LNCAP (cell line): ENCODE measurements around the gene RPTOR.

ENCODE experiments used
- TF ChIP-seq, protein P1 (sequence below): fragments of 450-650 bp; IDR thresholded peaks from 2 replicates; pipeline ENCODE4 v1.5.1; 2017; ENCODE audit warnings: mild to moderate bottlenecking

Gene RPTOR

DNA sequence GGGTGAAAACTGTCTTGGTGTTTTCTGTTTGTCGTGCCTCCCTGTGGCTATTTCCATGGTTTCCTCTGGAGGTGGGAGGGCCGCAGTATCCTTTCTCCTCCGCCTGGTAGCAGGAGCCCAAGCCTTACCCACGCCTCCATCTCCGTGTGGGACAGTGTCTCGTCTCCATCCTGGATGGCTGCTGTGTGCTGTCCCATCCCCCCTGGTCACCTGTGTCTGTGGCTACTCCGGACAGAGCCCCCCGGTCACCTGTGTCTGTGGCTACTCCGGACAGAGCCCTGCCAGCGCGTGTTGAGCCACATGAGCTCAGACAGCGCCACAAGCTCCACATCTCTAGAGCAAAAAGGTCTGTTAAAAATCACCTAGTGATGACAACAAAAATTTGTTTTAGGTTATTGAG, 248.8 kb downstream of the RPTOR start:
- TF ChIP-seq, protein P1, sequence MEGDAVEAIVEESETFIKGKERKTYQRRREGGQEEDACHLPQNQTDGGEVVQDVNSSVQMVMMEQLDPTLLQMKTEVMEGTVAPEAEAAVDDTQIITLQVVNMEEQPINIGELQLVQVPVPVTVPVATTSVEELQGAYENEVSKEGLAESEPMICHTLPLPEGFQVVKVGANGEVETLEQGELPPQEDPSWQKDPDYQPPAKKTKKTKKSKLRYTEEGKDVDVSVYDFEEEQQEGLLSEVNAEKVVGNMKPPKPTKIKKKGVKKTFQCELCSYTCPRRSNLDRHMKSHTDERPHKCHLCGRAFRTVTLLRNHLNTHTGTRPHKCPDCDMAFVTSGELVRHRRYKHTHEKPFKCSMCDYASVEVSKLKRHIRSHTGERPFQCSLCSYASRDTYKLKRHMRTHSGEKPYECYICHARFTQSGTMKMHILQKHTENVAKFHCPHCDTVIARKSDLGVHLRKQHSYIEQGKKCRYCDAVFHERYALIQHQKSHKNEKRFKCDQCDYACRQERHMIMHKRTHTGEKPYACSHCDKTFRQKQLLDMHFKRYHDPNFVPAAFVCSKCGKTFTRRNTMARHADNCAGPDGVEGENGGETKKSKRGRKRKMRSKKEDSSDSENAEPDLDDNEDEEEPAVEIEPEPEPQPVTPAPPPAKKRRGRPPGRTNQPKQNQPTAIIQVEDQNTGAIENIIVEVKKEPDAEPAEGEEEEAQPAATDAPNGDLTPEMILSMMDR: no peak

DNA sequence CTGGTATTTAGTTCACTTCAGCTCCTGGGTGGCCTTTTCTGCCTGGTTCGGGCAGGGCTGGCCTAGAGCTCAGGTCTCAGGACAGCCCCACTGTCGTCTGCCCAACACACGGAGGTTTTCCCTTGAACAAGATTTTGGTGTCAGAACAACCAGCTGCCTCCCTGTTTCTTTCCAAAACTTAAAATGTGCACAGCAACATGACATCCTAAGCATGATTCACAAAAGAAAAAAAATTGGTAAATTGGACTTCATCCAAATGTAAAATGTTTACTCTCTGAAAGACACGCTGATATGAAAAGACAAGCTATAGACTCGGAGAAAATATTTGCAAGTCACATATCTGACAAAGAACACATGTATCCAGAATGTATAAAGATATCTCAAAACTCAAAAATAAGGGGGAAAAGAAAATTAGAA, 249.2 kb downstream of the RPTOR start:
- TF ChIP-seq, protein P1: no peak

DNA sequence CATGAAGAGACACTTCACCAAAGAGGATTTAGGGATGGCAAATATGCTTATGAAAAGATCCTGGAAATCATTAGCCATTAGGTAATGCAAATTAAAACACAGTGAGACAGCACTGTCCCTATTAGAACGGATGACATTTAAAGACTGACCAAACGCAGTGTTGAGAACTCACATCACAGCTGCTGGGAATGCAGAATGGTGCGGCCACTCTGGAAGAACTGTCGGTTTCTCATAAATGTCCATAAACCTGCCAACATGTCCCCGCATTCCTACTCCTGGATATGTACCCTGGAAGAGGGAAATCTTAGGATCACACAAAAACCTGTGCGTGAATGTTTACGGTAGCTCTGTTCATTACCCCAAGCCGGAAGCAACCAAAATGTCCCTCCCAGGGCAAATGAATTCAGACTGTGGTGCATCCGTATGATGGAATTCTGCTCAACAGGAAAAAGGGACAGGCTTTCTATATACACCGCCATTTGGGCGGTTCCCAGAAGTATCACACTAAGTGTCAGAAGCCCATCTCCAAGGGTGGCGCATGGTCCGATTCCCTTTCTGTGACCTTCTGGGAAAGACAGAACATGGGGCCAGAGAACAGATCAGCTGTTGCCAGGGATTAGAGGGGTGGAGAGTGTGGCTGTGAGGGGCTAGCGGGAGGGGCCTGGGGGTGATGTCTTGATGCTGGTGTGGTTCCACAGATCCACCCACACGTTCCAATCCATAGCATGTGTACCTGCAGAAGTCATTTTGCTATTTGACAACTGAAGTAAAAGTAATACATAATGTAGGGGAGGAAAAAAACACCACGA, 249.8 kb downstream of the RPTOR start:
- TF ChIP-seq, protein P1: no peak

DNA sequence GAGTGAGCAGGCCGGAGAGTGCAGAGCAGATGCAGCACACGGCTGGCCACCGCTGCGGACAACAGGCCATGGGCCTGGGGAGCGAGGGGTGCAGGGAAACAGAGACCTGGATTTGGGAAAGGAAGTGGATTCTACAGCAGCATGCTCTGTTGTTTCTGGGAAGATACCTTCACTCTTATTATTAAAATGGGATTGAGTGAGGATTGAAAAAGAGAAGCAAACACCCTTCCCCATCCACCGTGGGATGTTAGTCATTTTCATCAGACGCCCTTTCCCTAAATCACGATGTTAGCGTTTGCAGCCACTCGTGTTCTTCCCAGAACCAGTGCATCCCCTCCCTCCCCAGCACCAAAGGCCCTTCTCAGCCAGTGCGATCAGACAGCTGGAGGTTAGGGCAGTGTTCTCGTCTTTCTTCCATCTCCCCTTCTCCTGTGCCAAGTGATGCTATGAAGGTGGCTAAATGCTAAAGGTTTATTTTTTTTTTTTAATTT, 250.5 kb downstream of the RPTOR start:
- TF ChIP-seq, protein P1: no peak

DNA sequence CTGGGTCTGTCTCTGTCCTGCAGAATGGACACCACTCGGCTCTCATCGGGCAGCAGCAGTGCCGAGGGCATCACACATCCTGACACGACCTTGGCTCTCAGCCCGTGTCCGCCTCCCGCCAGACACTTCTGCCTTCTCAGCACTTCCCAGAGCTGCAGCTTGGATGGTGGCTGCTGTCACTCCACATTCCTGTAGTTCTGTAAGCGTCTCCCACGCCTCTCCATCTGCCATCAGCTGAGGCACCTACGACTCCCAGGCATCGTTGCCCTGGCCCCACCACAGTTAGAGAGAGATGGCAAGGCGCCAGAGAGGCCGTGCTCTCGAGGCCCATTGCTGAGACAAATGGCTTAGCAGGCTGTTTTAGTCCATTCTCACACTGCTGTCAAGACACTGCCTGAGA, 251.1 kb downstream of the RPTOR start:
- TF ChIP-seq, protein P1: no peak

DNA sequence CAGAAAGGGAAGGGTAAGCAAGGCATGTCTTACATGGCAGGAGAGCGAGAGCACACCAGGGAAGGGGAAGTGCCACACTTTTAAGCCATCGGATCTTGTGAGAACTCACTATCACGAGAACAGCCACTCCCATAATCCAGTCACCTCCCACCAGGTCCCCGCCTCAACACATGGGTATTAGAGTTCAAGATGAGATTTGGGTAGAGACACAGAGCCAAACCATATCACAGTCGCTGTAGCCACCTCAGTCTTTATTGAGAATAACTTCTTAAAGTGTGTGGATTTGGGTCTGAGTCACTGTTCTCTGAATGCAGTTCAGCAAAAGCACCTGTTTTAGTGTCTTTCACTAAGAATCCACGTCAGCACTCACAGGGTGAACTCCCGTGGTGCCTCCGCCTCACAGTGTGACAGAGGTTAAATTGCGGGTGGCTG, 251.8 kb downstream of the RPTOR start:
- TF ChIP-seq, protein P1: no peak

DNA sequence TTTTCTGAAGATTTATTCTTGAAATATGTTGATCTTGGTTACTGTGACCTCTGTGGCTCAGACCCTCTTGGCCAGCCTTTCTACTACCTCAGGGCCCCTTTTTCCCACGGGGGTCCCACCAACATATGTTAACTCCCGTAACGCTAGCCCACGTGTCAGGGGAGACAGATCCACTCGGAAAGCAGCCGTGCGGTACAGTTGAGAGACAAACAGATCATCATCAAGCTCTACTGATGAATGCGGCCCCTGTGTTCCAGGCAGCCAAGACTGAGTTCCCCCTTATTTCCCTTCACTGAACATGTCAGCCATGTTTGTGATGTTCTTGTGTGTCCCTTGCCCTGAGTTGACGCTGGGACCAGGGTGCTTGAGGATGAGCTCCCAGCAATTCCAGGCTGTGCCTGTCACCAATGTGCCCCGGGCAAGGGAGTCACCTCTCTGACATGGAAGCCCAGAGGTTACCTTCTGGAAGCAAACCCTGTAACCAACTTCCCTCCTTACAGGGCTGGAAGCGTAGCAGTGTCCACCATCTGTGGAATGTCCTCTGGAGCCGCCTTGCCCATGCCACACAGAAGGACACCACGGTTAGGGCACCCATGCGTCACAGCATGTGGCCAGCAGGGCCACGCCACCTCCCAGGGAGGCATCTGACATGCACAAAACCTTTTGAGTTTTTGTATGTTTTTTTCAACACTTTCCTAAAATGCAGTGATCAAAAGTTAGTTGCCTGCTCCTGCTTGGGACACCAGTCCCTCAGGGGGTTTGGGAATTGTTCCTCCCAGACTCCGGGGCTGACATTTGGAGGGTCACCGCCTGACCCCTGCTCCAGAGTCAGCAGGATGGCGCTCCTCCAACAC, 253.3 kb downstream of the RPTOR start:
- TF ChIP-seq, protein P1: no peak
